ENCODE results near the gene CIB2.

Gene CIB2

DNA sequence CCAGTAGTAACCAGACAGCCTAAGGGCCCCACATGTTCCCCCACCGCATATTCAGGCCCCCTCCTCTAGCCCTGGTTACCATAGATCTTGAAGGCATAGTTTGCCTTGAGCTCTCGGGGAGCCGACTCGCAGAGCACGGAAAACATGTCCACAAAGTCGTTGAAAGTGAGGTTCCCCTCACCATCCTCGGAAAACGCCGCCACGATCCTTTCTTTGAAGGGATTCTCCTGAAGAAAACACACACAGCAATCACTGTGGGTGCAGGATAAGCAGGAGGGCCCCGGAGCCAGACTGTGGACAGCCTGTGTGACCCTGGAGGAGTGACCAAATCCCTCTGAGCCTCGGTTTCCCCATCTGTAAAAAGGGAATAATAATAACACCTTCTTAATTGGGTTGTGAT lies 22.1 kb downstream of the CIB2 start:
- H3K4me2 ChIP-seq (ENCODE audit: low read length): no peak overlapping the region
- H3K9me2 ChIP-seq (replicated peaks; ENCODE audit: control insufficient read depth, low read length): no peaks in the 10 kb centered on the region
- H3K4me1 ChIP-seq (ENCODE audit: control insufficient read depth, low read length): peaks cover 8% of the 10 kb centered on the region
- H3K9me3 ChIP-seq (ENCODE audit: control insufficient read depth, insufficient read depth, low read length): no peaks in the 10 kb centered on the region
- no peaks in the 10 kb centered on the region for H4K20me1 ChIP-seq (ENCODE audit: control insufficient read depth, insufficient read depth, low read depth, low read length)
- no peak overlapping the region for H3K27ac ChIP-seq (ENCODE audit: low read depth, low read length)
- H3F3A ChIP-seq (ENCODE audit: control insufficient read depth, insufficient read depth): no peaks in the 10 kb centered on the region
- H3K36me3 ChIP-seq (ENCODE audit: control insufficient read depth, low read length): no peaks in the 10 kb centered on the region
- H3K79me2 ChIP-seq (ENCODE audit: control insufficient read depth, low read length): no peaks in the 10 kb centered on the region
- no peak overlapping the region for H3K4me3 ChIP-seq (ENCODE audit: low read length)
- TF ChIP-seq CTCF (IDR thresholded peaks at IDR 0.05; ENCODE audit: low read depth, low read length, poor library complexity, severe bottlenecking) (no peak), EZH2phosphoT487 (IDR thresholded peaks at IDR 0.05; ENCODE audit: borderline replicate concordance, low read length) (no peak)
- H3K27me3 ChIP-seq (ENCODE audit: control insufficient read depth, low read length): no peaks in the 10 kb centered on the region

DNA sequence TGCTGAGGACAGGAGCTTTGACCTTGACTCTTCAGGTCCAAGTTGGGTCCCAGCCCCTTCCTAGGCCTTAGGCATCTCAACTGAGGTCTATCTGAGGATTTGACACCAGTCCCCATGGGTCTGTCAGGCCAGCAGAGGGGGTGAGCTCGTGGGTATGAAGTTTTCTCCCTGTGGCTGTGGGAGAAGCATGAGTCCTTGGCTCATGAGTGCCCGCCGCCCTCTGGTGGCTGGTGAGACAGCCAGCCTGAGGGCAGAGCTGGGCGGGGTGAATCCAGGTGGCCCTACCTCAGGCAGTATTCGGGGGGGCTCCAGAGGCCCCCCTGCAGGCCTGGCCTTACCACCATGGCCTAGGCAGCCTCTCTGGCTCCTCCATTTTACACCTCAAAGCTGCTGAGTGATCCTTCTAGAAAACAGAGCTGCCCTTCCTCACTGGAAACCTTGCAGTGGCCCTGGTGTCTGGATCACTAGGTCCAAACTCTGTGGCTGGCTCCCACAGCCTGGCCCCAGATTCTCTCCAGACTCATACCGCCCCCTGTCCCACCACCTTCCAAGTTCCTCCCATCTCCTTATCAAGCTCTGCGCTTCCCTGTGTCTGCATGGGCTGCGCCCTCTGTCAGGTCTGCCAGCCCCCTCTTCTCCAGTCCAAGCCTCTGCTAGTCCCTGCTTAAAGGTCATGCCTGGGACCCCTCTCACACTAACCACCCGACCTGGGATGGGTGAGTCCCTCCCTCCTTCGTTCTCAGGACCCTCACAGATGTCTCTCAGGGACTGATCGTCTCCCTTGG lies 22.8 kb downstream of the CIB2 start:
- Histone ChIP-seq H3K27ac (ENCODE audit: low read depth, low read length) (no peak overlapping the region), H3K79me2 (ENCODE audit: control insufficient read depth, low read length) (no peaks in the 10 kb centered on the region), H3K9me2 (replicated peaks; ENCODE audit: control insufficient read depth, low read length) (no peaks in the 10 kb centered on the region), H3F3A (ENCODE audit: control insufficient read depth, insufficient read depth) (no peaks in the 10 kb centered on the region), H4K20me1 (ENCODE audit: control insufficient read depth, insufficient read depth, low read depth, low read length) (no peaks in the 10 kb centered on the region), H3K36me3 (ENCODE audit: control insufficient read depth, low read length) (no peaks in the 10 kb centered on the region), H3K4me2 (ENCODE audit: low read length) (no peak overlapping the region), H3K4me3 (ENCODE audit: low read length) (no peak overlapping the region), H3K4me1 (ENCODE audit: control insufficient read depth, low read length) (peaks cover 1% of the 10 kb centered on the region), H3K27me3 (ENCODE audit: control insufficient read depth, low read length) (no peaks in the 10 kb centered on the region), H3K9me3 (ENCODE audit: control insufficient read depth, insufficient read depth, low read length) (no peaks in the 10 kb centered on the region)
- no peak for TF ChIP-seq EZH2phosphoT487 (IDR thresholded peaks at IDR 0.05; ENCODE audit: borderline replicate concordance, low read length)
- peak; percentile 96 for TF ChIP-seq CTCF (IDR thresholded peaks at IDR 0.05; ENCODE audit: low read depth, low read length, poor library complexity, severe bottlenecking)

- no peaks in the 10 kb centered on the region for H3K27me3 ChIP-seq (ENCODE audit: control insufficient read depth, low read length)
- H3K36me3 ChIP-seq (ENCODE audit: control insufficient read depth, low read length): no peaks in the 10 kb centered on the region
- H3K79me2 ChIP-seq (ENCODE audit: control insufficient read depth, low read length): no peaks in the 10 kb centered on the region
- no peak for TF ChIP-seq CTCF (IDR thresholded peaks at IDR 0.05; ENCODE audit: low read depth, low read length, poor library complexity, severe bottlenecking)
- no peak for TF ChIP-seq EZH2phosphoT487 (IDR thresholded peaks at IDR 0.05; ENCODE audit: borderline replicate concordance, low read length)
- H3K4me1 ChIP-seq (ENCODE audit: control insufficient read depth, low read length): no peaks in the 10 kb centered on the region
- H3K9me2 ChIP-seq (replicated peaks; ENCODE audit: control insufficient read depth, low read length): no peaks in the 10 kb centered on the region
- H3K9me3 ChIP-seq (ENCODE audit: control insufficient read depth, insufficient read depth, low read length): no peaks in the 10 kb centered on the region
- no peak overlapping the region for H3K4me3 ChIP-seq (ENCODE audit: low read length)
- H3F3A ChIP-seq (ENCODE audit: control insufficient read depth, insufficient read depth): no peaks in the 10 kb centered on the region
- no peak overlapping the region for H3K27ac ChIP-seq (ENCODE audit: low read depth, low read length)
- no peaks in the 10 kb centered on the region for H4K20me1 ChIP-seq (ENCODE audit: control insufficient read depth, insufficient read depth, low read depth, low read length)
- H3K4me2 ChIP-seq (ENCODE audit: low read length): no peak overlapping the region
Observed at GRCh38 chr15:78107471-78107870, 23.8 kb downstream of the CIB2 start.

Measured in DOHH2 (cell line).